Measurements from ENCODE around the gene PLA2G3.
"Not testable (repeated sequence)": the region's sequence is repeated elsewhere in the genome, so short reads cannot be mapped to it uniquely, and the experiment has no call there.

Gene PLA2G3, protein sequence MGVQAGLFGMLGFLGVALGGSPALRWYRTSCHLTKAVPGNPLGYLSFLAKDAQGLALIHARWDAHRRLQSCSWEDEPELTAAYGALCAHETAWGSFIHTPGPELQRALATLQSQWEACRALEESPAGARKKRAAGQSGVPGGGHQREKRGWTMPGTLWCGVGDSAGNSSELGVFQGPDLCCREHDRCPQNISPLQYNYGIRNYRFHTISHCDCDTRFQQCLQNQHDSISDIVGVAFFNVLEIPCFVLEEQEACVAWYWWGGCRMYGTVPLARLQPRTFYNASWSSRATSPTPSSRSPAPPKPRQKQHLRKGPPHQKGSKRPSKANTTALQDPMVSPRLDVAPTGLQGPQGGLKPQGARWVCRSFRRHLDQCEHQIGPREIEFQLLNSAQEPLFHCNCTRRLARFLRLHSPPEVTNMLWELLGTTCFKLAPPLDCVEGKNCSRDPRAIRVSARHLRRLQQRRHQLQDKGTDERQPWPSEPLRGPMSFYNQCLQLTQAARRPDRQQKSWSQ

DNA sequence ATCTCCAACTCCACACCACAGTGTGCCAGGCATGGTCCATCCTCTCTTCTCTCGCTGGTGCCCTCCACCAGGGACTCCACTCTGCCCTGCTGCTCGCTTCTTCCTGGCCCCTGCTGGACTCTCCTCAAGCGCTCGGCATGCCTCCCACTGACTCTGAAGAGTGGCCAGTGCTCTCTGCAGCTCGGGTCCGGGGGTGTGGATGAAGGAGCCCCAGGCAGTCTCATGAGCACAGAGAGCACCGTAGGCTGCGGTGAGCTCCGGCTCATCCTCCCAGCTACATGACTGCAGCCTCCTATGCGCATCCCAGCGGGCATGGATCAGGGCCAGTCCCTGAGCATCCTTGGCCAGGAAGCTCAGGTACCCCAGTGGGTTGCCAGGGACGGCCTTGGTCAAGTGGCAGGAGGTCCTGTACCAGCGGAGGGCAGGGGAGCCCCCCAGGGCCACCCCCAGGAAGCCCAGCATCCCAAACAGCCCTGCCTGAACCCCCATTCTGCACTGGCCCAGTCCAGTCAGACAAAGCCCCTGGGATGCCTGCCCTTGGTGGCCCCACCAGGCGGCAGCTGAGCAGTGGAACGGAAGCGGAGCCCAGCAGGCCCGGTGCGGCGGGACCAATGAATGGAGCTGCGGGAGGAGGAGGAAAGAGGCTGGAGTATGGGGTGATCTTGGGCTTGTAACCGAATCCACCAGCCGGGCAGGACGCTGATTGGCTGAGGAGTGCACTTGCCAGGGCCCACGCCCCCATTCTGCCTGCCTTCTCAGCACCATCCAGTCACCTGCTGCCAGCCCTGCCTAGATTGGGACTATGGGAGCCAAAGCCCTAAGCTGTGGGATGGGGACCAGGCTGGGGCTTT lies at the start of gene PLA2G3:
PLA2G3 (minus strand) TSS at position 643 of the 851 bp plus-strand sequence; CDS start at position 489, 154 bp downstream.
- Histone ChIP-seq H3K4me3 (ENCODE audit: low read length) (peak within 1 kb of the TSS; percentile 31), H3K36me3 (ENCODE audit: insufficient read depth, low read length) (no peaks in the 10 kb centered on the region), H3K4me1 (ENCODE audit: insufficient read depth, low read length) (peaks cover 10% of the 10 kb centered on the region), H3K9me3 (ENCODE audit: low read length) (no peaks in the 10 kb centered on the region), H2AFZ (ENCODE audit: low read depth, low read length) (peak within 1 kb of the TSS; percentile 8), H3K27me3 (ENCODE audit: insufficient read depth, low read length) (no peaks in the 10 kb centered on the region)

DNA sequence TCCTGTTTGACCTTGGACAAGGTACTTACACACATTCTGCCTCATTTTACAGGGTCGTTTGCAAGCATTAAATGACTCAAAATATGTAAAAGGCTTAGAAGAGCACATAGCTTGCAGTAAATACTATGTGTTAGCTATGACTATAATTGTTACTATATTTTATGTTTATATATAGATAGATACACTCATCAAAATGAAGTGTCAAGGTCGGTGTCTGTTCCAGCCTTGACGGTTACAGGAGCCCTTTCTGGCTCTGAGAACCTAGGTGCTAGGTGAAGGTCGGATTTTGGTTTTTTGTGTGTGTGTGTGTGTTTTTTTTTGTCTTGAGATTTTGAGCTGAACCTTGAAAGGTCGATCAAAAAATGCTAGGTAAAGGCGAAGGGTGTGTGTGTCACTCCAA lies 47.3 kb upstream of the PLA2G3 start:
- Histone ChIP-seq H3K9me3 (ENCODE audit: low read length) (peaks cover 8% of the 10 kb centered on the region), H3K36me3 (ENCODE audit: insufficient read depth, low read length) (peaks cover 29% of the 10 kb centered on the region), H2AFZ (ENCODE audit: low read depth, low read length) (no peak overlapping the region), H3K27me3 (ENCODE audit: insufficient read depth, low read length) (no peaks in the 10 kb centered on the region), H3K4me3 (ENCODE audit: low read length) (no peak overlapping the region), H3K4me1 (ENCODE audit: insufficient read depth, low read length) (no peaks in the 10 kb centered on the region)

DNA sequence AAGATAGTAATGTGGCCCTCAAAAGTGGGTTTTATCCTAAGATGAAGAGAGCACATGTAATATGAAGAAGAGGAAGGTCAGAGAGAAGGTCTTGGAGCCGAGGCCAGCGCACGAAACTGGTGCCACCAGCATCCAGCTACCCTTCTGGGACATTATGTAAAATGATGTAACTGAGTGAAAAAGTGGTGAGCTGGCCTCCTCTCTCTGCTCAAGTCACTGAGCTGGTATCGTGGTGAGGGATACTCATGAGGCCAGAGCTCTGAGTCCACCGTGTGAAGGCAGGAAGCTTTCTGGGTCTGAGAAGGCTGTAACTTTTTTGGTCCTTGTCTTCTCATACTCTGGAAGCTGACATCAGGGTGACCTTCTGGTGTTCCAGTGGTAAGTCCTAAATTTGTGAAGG lies 44.7 kb upstream of the PLA2G3 start:
- Histone ChIP-seq H3K27me3 (ENCODE audit: insufficient read depth, low read length) (no peaks in the 10 kb centered on the region), H3K36me3 (ENCODE audit: insufficient read depth, low read length) (peaks cover 31% of the 10 kb centered on the region), H2AFZ (ENCODE audit: low read depth, low read length) (no peak overlapping the region), H3K4me3 (ENCODE audit: low read length) (no peak overlapping the region), H3K9me3 (ENCODE audit: low read length) (peaks cover 8% of the 10 kb centered on the region), H3K4me1 (ENCODE audit: insufficient read depth, low read length) (no peaks in the 10 kb centered on the region)

DNA sequence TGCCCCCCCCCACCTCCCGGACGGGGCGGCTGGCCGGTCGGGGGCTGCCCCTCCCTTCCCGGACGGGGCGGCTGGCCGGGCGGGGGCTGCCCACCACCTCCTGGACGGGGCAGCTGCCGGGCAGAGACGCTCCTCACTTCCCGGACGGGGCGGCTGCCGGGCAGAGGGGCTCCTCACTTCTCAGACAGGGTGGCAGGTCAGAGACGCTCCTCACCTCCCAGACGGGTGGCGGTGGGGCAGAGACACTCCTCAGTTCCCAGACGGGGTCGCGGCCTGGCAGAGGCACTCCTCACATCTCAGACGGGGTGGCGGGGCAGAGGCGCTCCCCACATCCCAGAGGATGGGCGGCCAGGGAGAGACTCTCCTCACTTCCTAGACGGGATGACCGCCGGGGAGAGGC lies 43.7 kb upstream of the PLA2G3 start:
- H3K9me3 ChIP-seq (ENCODE audit: low read length): peaks cover 8% of the 10 kb centered on the region
- H2AFZ ChIP-seq (ENCODE audit: low read depth, low read length): no peak overlapping the region
- H3K4me3 ChIP-seq (ENCODE audit: low read length): no peak overlapping the region
- no peaks in the 10 kb centered on the region for H3K27me3 ChIP-seq (ENCODE audit: insufficient read depth, low read length)
- no peaks in the 10 kb centered on the region for H3K4me1 ChIP-seq (ENCODE audit: insufficient read depth, low read length)
- H3K36me3 ChIP-seq (ENCODE audit: insufficient read depth, low read length): peaks cover 30% of the 10 kb centered on the region

DNA sequence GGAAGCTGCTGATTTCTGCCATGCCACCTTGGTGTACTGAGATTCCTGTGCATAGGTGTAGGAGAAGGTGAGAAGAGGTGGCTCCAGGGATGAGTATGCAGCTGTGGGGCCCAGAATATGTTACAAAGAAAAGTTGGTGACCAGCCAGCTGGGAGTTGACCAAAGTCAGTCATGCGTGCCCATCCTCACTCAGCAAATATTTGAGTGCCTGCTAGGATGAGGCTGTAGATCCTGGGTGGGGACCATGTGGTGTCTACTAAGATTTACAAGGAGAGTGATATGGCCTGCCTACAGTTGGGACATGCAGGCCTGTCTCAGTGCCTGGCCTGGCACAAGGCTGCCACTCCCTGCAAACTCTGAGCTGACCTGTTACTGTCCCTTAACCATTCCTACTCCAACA lies 39.0 kb upstream of the PLA2G3 start:
- Histone ChIP-seq H3K36me3 (ENCODE audit: insufficient read depth, low read length) (peaks cover 24% of the 10 kb centered on the region), H2AFZ (ENCODE audit: low read depth, low read length) (no peak overlapping the region), H3K27me3 (ENCODE audit: insufficient read depth, low read length) (no peaks in the 10 kb centered on the region), H3K4me3 (ENCODE audit: low read length) (no peak overlapping the region), H3K9me3 (ENCODE audit: low read length) (peaks cover 2% of the 10 kb centered on the region), H3K4me1 (ENCODE audit: insufficient read depth, low read length) (no peaks in the 10 kb centered on the region)

DNA sequence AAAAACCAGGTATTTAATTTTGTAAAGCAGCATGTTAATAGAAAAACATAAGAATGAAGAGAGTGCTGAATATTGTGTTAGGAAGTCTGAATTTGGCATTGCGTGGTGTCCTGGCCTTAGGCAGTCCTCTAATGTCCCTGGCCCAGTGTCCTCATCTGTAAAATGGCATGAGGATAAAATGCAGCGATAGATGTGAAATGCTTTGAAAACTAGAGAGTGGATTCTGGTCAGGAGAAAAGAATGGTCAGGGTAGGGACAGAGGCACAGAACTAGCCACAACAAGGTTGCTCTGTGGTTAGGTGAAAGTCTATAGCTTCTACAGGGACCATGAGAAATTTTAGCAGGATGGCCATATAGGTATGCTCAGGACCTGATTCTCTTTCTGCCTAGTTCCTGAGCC lies 38.6 kb upstream of the PLA2G3 start:
- H3K9me3 ChIP-seq (ENCODE audit: low read length): no peaks in the 10 kb centered on the region
- H2AFZ ChIP-seq (ENCODE audit: low read depth, low read length): no peak overlapping the region
- H3K27me3 ChIP-seq (ENCODE audit: insufficient read depth, low read length): no peaks in the 10 kb centered on the region
- H3K4me3 ChIP-seq (ENCODE audit: low read length): no peak overlapping the region
- peaks cover 24% of the 10 kb centered on the region for H3K36me3 ChIP-seq (ENCODE audit: insufficient read depth, low read length)
- H3K4me1 ChIP-seq (ENCODE audit: insufficient read depth, low read length): no peaks in the 10 kb centered on the region

DNA sequence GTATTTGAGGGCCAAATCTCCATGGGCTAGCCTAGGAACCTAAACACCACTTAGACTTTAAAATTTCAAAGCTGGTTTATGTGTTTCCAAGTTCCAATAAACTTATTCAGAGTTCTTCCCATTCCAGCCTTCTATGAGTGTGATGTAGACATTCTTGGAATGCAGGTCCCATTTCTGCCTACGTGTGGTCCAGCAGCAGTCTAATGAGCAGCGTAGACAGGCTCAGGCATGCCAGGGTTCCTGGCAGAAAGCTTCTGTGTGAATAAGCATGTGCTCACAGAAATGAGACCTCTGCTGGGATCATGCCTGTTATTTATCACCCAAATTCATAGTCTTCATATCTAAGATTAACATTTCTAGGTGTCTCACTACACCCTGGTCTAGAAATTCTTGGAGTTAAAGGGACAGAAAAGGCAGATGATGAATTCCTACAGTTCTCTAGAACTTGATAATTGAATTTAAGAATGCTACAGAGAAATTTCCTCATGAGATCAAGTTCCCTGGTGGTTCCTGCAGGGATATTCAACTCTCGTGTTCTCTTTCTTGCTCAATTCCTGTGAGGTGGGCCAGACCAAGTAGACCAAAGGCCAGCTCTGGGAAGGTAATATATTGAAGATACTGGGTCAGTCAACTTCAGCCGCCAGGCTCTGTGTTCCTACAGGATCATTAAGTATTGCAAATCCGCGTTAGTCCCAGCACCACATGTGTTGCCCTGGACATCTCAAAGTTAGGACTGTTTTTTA lies 37.3 kb upstream of the PLA2G3 start:
- Histone ChIP-seq H3K27me3 (ENCODE audit: insufficient read depth, low read length) (no peaks in the 10 kb centered on the region), H3K4me3 (ENCODE audit: low read length) (no peak overlapping the region), H3K9me3 (ENCODE audit: low read length) (no peaks in the 10 kb centered on the region), H3K4me1 (ENCODE audit: insufficient read depth, low read length) (no peaks in the 10 kb centered on the region), H2AFZ (ENCODE audit: low read depth, low read length) (no peak overlapping the region), H3K36me3 (ENCODE audit: insufficient read depth, low read length) (peaks cover 23% of the 10 kb centered on the region)

DNA sequence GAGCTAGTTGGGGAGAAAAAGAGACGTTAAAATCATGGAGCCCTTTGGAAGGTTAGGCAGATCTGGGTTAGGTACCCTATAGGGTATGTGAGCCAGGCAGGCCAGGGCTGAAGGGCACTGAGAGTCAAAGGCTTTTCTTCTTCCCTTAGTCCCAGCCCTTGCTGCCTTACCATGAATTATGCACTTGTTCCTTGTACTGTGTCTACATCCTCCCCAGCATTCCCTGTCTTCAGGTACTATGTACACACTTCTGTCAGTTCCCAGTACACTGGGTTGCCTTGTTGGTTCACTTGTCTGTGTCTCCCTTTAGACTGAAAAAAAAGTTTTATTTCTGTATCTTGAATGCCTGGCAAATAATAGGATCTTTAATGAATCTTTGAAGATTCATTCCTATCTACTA lies 36.6 kb upstream of the PLA2G3 start:
- no peaks in the 10 kb centered on the region for H3K4me1 ChIP-seq (ENCODE audit: insufficient read depth, low read length)
- H3K4me3 ChIP-seq (ENCODE audit: low read length): no peak overlapping the region
- no peak overlapping the region for H2AFZ ChIP-seq (ENCODE audit: low read depth, low read length)
- no peaks in the 10 kb centered on the region for H3K9me3 ChIP-seq (ENCODE audit: low read length)
- H3K36me3 ChIP-seq (ENCODE audit: insufficient read depth, low read length): peaks cover 19% of the 10 kb centered on the region
- H3K27me3 ChIP-seq (ENCODE audit: insufficient read depth, low read length): no peaks in the 10 kb centered on the region

DNA sequence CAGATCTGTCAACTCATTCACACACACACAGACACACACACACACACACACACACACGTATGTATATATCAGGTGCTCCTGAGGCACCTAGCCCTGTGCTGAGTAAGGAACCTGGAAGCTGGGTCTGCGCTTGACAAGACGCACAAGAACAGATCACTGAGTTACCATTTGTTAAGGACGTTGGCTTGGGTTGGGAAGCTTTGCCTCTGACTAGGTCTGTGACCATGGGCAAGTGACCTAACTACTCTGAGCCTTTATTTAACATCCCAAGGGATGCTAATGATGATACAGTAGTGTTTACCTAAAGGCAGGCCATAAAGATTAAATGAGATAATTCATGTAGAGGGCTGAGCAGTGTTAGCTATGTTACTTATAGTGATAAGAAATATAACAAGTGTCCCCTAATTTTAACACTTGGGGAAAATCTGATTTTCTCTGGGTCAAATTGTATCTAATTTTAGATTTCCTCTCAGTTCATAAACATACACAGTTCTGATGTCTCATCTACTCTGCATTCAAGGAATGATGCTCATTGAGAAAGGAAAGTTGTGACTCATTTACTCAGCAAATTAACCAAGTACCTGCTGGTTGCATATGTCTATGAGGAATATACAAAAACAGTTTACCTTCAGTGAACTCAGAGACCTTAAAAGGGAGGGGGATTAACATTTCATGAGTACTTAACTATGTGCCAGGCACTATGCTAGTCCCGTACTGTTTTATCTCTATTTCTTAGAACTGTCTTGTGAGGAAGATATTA lies 33.3 kb upstream of the PLA2G3 start:
- H3K27me3 ChIP-seq (ENCODE audit: insufficient read depth, low read length): no peaks in the 10 kb centered on the region
- no peak overlapping the region for H2AFZ ChIP-seq (ENCODE audit: low read depth, low read length)
- no peaks in the 10 kb centered on the region for H3K4me1 ChIP-seq (ENCODE audit: insufficient read depth, low read length)
- H3K36me3 ChIP-seq (ENCODE audit: insufficient read depth, low read length): peaks cover 12% of the 10 kb centered on the region
- no peak overlapping the region for H3K4me3 ChIP-seq (ENCODE audit: low read length)
- H3K9me3 ChIP-seq (ENCODE audit: low read length): no peaks in the 10 kb centered on the region

DNA sequence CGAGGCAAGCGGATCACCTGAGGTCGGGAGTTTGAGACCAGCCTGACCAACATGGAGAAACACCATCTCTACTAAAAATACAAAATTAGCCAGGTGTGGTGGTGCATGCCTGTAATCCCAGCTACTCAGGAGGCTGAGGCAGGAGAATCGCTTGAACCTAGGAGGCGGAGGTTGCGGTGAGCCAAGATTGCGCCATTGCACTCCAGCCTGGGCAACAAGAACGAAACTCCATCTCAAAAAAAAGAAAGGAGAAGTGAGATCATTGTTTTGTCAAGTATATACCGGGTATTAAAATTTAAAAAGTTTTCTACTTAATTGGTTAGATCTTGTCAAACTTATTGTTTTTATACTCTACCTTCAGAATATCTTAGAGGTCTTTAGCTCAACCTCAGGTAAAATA lies 31.4 kb upstream of the PLA2G3 start:
- not testable (repeated sequence) for H2AFZ ChIP-seq (ENCODE audit: low read depth, low read length); H3K4me3 ChIP-seq (ENCODE audit: low read length); H3K4me1 ChIP-seq (ENCODE audit: insufficient read depth, low read length); H3K36me3 ChIP-seq (ENCODE audit: insufficient read depth, low read length); H3K9me3 ChIP-seq (ENCODE audit: low read length); H3K27me3 ChIP-seq (ENCODE audit: insufficient read depth, low read length)

DNA sequence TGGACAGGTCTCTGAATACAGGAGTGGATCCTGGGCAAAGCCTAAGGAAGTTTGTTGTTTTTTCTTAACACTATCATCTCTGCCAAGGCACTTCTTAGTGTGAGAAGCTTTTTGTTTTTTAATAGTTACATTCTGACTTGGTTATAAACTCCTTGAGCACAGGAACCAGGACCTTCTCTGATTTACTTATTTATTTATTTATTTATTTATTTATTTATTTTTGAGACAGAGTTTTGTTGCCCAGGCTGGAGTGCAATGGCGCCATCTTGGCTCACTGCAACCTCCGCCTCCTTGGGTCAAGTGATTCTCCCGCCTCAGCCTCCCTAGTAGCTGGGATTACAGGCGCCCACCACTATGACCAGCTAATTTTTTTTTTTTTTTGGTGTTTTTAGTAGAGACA lies 30.7 kb upstream of the PLA2G3 start:
- Histone ChIP-seq H3K27me3 (ENCODE audit: insufficient read depth, low read length) (no peaks in the 10 kb centered on the region), H3K36me3 (ENCODE audit: insufficient read depth, low read length) (peaks cover 6% of the 10 kb centered on the region), H3K4me1 (ENCODE audit: insufficient read depth, low read length) (no peaks in the 10 kb centered on the region), H2AFZ (ENCODE audit: low read depth, low read length) (no peak overlapping the region), H3K9me3 (ENCODE audit: low read length) (no peaks in the 10 kb centered on the region), H3K4me3 (ENCODE audit: low read length) (no peak overlapping the region)

DNA sequence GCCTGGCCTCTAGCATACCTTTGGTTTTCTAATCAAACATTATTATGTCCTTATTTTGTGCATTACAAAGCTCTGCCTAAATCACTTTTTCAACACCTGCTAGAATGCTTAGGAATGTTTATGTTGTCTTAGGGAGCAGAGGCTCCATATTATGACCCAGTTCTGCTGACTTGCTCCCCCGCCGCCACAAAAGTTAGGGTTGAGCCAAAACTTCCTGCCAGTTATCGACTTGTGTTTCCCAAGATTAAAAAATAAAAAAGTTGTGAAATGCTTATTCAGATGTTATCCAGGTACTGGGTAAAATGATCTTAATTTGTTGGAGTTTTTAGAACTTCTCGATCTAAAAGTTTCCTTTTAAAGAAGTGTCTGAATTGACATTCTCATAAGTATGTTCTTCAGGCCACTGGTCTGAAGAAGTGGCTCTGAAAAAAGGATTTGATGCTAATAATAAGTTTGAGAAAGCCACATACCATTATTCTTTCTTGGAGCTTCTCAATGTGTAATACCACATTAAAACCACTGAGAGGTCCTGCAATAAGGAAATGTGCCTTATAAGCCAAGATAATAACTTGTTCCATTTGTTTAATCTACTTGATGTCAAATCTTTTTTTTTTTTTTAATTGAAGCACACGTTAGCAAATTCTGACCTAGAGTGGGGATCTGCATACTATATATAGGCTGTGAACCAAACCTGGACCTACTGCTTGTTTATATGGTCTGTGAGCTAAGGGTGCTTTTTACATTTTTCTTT lies 21.9 kb upstream of the PLA2G3 start:
- Histone ChIP-seq H2AFZ (ENCODE audit: low read depth, low read length) (no peak overlapping the region), H3K9me3 (ENCODE audit: low read length) (no peaks in the 10 kb centered on the region), H3K27me3 (ENCODE audit: insufficient read depth, low read length) (peaks cover 5% of the 10 kb centered on the region), H3K36me3 (ENCODE audit: insufficient read depth, low read length) (peaks cover 16% of the 10 kb centered on the region), H3K4me3 (ENCODE audit: low read length) (no peak overlapping the region), H3K4me1 (ENCODE audit: insufficient read depth, low read length) (peaks cover 13% of the 10 kb centered on the region)
